ENCODE measurements around the gene SLC44A3. TPM values are rescaled to one million over a fixed set of nuclear protein-coding genes. Genes with fewer than 3 reads are reported as not detected.

Gene SLC44A3
- total and polyA plus RNA-seq, 2 donors (not counting 1 experiment from before 2014, with no cell fraction given), result 3.9 to 9.7 TPM

DNA sequence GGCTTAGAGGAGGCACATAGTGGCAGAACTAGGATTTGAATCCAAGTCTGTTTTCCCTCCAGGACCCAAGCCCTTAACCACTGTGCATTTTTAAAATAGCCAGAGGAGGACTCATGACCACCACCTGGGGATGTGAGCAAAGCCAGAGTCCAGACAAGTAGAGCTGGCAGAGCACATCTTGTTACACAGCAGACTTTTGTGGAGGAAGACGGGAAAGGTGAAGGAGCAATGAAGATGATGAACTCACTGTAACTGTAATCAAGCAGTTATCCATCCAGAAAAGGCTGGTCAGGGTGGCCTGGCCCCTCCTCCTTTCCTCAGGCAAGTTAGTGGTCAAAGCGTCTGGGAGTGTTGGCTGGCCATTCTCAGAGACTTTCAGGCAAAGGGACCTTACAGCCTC, 50.9 kb downstream of the SLC44A3 start:
- Histone ChIP-seq H2AFZ (ENCODE audit: low read length) (no peak overlapping the region), H3K27me3 (ENCODE audit: control insufficient read depth, insufficient read depth, low read length) (no peaks in the 10 kb centered on the region), H3K9ac (ENCODE audit: insufficient read depth, low read length) (no peak overlapping the region), H3K27ac (ENCODE audit: insufficient read depth, low read length) (no peak overlapping the region), H3K9me3 (ENCODE audit: control insufficient read depth, insufficient read depth, low read depth, low read length) (no peaks in the 10 kb centered on the region), H3K4me1 (ENCODE audit: control insufficient read depth, extremely low read depth, insufficient read depth, low read length) (peaks cover 2% of the 10 kb centered on the region), H3K36me3 (ENCODE audit: control insufficient read depth, insufficient read depth, low read length) (no peaks in the 10 kb centered on the region), H3K4me3 (replicated peaks in 1 of 4; ENCODE audit: control extremely low read depth in 1 of 4, insufficient read depth in 1 of 4, low read depth in 3 of 4, low read length in 4 of 4) (no peak overlapping the region), H4K20me1 (ENCODE audit: control insufficient read depth, extremely low read depth, insufficient read depth, low read length) (no peaks in the 10 kb centered on the region), H3K79me2 (ENCODE audit: control insufficient read depth, insufficient read depth, low read length) (no peaks in the 10 kb centered on the region), H3K4me2 (ENCODE audit: extremely low read depth, insufficient read depth, low read length) (no peak overlapping the region)
- DNase-seq (ENCODE audit: low read depth in 2 of 2), result peak in 1 of 2 donors; percentile 93
- no peak for TF ChIP-seq EZH2 (IDR thresholded peaks at IDR 0.05; ENCODE audit: low read length, missing control alignments)
- TF ChIP-seq, protein P1, sequence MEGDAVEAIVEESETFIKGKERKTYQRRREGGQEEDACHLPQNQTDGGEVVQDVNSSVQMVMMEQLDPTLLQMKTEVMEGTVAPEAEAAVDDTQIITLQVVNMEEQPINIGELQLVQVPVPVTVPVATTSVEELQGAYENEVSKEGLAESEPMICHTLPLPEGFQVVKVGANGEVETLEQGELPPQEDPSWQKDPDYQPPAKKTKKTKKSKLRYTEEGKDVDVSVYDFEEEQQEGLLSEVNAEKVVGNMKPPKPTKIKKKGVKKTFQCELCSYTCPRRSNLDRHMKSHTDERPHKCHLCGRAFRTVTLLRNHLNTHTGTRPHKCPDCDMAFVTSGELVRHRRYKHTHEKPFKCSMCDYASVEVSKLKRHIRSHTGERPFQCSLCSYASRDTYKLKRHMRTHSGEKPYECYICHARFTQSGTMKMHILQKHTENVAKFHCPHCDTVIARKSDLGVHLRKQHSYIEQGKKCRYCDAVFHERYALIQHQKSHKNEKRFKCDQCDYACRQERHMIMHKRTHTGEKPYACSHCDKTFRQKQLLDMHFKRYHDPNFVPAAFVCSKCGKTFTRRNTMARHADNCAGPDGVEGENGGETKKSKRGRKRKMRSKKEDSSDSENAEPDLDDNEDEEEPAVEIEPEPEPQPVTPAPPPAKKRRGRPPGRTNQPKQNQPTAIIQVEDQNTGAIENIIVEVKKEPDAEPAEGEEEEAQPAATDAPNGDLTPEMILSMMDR (conservative IDR thresholded peaks at IDR 0.05 in 1 of 2, IDR thresholded peaks at IDR 0.05 in 1 of 2; ENCODE audit: low read depth in 1 of 2, low read length in 2 of 2), result no peak

DNA sequence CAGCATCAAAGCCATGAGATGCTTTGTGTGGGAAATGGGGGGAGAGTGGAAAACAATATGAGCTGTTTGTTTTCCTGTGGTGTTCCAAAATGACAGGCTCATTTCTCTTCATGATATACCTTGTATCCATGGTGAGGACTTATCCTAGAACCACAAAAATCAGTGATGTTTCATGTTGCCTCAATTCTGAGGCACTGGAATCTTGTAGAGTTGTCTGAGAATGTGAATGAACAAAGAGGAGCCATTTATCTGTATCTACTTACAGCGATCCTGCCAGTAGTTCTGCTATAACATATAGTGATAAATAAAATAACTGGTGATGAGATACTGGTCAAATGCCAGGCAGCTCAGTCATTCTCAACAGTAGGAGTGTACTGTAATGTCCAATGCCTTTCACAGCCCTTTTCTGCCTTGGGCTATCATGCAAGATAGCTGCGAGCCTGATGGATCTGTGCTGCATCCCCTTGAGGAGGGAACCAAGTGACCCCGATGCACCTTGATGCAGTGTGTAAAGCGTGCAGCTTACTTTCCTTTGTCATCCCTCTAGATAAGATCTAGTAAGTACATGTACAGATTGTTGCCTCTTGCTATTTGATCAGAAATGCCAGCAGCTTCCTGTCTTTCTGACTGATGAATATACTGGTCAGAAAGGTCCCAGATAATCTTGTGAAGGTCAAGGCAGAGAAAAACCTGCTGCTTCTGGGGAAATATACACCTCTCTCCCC, 52.8 kb downstream of the SLC44A3 start:
- peak in 1 of 2 donors; percentile 78 for DNase-seq (ENCODE audit: low read depth in 2 of 2)
- Histone ChIP-seq H3K27ac (ENCODE audit: insufficient read depth, low read length) (no peak overlapping the region), H3K79me2 (ENCODE audit: control insufficient read depth, insufficient read depth, low read length) (no peaks in the 10 kb centered on the region), H3K36me3 (ENCODE audit: control insufficient read depth, insufficient read depth, low read length) (no peaks in the 10 kb centered on the region), H3K27me3 (ENCODE audit: control insufficient read depth, insufficient read depth, low read length) (no peaks in the 10 kb centered on the region), H3K9ac (ENCODE audit: insufficient read depth, low read length) (no peak overlapping the region), H3K4me3 (replicated peaks in 1 of 4; ENCODE audit: control extremely low read depth in 1 of 4, insufficient read depth in 1 of 4, low read depth in 3 of 4, low read length in 4 of 4) (no peak overlapping the region), H3K9me3 (ENCODE audit: control insufficient read depth, insufficient read depth, low read depth, low read length) (no peaks in the 10 kb centered on the region), H3K4me1 (ENCODE audit: control insufficient read depth, extremely low read depth, insufficient read depth, low read length) (no peaks in the 10 kb centered on the region), H4K20me1 (ENCODE audit: control insufficient read depth, extremely low read depth, insufficient read depth, low read length) (no peaks in the 10 kb centered on the region), H3K4me2 (ENCODE audit: extremely low read depth, insufficient read depth, low read length) (no peak overlapping the region), H2AFZ (ENCODE audit: low read length) (no peak overlapping the region)
- TF ChIP-seq, protein P1 (conservative IDR thresholded peaks at IDR 0.05 in 1 of 2, IDR thresholded peaks at IDR 0.05 in 1 of 2; ENCODE audit: low read depth in 1 of 2, low read length in 2 of 2), result no peak
- TF ChIP-seq EZH2 (IDR thresholded peaks at IDR 0.05; ENCODE audit: low read length, missing control alignments), result no peak

DNA sequence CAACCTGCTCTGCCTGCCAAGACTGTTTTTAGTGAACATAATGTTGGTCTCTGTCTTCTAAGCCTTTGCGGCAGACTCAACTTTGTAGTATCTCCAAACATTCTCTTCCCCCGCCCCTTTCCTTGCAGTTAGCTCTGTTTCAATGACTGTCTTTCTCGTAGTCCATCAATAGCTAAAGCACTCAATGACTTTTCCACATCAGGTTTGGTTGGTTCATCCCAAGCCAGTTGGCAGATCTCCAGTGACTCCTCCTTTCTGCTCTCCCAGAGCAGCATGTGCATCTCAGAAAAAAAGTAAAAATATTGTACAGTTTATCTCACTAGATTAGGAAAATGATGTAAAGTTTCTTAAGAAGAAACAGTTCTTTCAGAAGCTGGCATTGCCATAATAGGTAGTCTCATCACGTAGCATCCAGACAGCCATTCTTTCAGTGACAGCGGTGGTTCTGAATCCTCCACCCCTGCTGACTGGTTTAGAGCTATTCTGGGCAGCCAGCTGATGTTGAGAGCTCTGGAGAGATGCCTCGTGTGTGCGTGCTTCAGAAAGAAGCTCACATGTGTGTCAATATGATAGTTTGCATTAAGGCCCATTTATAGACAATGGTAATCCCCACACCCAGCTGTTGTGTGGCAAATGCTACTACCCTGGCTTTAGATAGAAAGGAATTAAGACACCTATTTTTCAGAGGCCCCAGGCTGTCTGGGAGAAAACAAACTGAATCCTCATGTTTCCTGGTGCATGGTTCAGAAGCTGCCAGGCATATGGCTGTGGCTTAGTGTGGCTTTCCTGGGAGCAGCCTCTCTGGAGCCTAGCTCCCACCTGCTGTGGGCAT, 53.6 kb downstream of the SLC44A3 start:
- no peaks in the 10 kb centered on the region for H3K27me3 ChIP-seq (ENCODE audit: control insufficient read depth, insufficient read depth, low read length)
- no peak overlapping the region for H3K4me2 ChIP-seq (ENCODE audit: extremely low read depth, insufficient read depth, low read length)
- H3K36me3 ChIP-seq (ENCODE audit: control insufficient read depth, insufficient read depth, low read length), result no peaks in the 10 kb centered on the region
- no peak overlapping the region for H3K4me3 ChIP-seq (replicated peaks in 1 of 4; ENCODE audit: control extremely low read depth in 1 of 4, insufficient read depth in 1 of 4, low read depth in 3 of 4, low read length in 4 of 4)
- no peak overlapping the region for H3K27ac ChIP-seq (ENCODE audit: insufficient read depth, low read length)
- DNase-seq (ENCODE audit: low read depth in 2 of 2), result peak; percentile 30 to 55
- no peaks in the 10 kb centered on the region for H3K4me1 ChIP-seq (ENCODE audit: control insufficient read depth, extremely low read depth, insufficient read depth, low read length)
- no peak for TF ChIP-seq EZH2 (IDR thresholded peaks at IDR 0.05; ENCODE audit: low read length, missing control alignments)
- TF ChIP-seq, protein P1 (conservative IDR thresholded peaks at IDR 0.05 in 1 of 2, IDR thresholded peaks at IDR 0.05 in 1 of 2; ENCODE audit: low read depth in 1 of 2, low read length in 2 of 2), result no peak
- no peaks in the 10 kb centered on the region for H3K9me3 ChIP-seq (ENCODE audit: control insufficient read depth, insufficient read depth, low read depth, low read length)
- H2AFZ ChIP-seq (ENCODE audit: low read length), result no peak overlapping the region
- H4K20me1 ChIP-seq (ENCODE audit: control insufficient read depth, extremely low read depth, insufficient read depth, low read length), result no peaks in the 10 kb centered on the region
- H3K79me2 ChIP-seq (ENCODE audit: control insufficient read depth, insufficient read depth, low read length), result no peaks in the 10 kb centered on the region
- no peak overlapping the region for H3K9ac ChIP-seq (ENCODE audit: insufficient read depth, low read length)
